ENCODE data around the gene CWC15.
"Not testable (repeated sequence)": the region's sequence is repeated elsewhere in the genome, so short reads cannot be mapped to it uniquely, and the experiment has no call there.

Gene CWC15

GRCh38 chr11:94948070-94948617 is 25.2 kb downstream of the CWC15 start:
- DNase-seq = no peak

DNA sequence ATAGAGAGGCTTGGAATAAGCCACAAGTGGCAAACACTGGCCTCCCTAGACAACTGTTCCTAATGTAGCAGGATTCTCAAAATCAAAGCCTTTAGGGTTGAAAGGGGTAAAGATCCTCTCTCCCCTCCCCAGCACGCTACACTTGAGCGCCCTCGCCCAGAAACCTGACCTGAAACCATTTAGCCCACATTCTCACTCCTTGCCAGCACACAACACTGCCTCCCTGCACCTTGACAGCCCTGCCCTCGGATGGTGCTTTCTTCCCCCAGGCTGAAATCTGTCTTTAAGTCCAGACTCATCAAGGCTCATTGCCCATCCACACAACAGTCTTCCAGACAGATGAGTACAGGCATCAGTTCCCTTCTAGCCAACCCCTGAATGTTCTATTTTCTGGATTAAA is 26.5 kb downstream of the CWC15 start:
- no peak for DNase-seq

DNA sequence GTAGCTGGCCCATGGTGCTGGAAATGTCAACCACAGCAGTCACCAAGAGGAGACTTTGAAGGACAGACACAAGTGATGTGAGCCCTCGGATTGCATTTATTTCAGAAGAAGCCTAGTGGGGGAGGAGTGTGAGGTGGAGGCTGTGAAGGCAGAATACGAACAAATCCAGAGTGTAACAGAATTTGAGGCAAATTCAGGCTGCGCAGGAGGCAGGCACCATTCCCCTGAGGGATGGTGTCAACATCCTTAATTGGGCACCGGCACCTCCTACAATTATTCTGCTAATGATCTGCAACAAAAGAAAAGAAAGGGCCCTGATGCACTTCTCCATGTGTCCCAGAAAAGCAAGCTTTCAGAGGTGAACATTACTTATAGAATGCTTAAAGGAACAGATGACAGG is 32.2 kb downstream of the CWC15 start:
- DNase-seq = peak; percentile 32

GRCh38 chr11:94939346-94939745 is 34.0 kb downstream of the CWC15 start:
- no peak for DNase-seq

GRCh38 chr11:94938095-94939055 is 35.0 kb downstream of the CWC15 start:
- DNase-seq = peak; percentile 53

GRCh38 chr11:94934846-94935245 is 38.5 kb downstream of the CWC15 start:
- DNase-seq = no peak

DNA sequence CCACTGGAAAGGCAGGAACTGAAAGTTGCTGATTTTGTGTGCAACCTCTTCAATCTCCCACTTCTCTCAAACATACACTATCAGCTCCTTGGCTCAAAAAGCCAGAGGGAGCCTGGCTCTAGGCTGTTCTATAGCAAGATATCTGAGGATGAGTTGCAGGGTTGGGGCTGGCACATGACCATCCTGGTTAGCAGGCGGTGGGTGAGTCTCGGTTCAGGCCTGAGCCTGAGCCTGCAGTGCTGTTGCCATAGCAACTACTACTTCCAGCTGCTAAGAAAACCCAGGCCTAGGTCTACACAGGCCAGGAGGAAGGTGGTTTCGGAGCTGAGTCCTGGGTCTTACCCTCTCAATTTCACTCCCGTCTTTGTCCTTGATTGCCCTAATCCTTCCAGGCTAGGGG is 39.0 kb downstream of the CWC15 start:
- peak; percentile 53 for DNase-seq

DNA sequence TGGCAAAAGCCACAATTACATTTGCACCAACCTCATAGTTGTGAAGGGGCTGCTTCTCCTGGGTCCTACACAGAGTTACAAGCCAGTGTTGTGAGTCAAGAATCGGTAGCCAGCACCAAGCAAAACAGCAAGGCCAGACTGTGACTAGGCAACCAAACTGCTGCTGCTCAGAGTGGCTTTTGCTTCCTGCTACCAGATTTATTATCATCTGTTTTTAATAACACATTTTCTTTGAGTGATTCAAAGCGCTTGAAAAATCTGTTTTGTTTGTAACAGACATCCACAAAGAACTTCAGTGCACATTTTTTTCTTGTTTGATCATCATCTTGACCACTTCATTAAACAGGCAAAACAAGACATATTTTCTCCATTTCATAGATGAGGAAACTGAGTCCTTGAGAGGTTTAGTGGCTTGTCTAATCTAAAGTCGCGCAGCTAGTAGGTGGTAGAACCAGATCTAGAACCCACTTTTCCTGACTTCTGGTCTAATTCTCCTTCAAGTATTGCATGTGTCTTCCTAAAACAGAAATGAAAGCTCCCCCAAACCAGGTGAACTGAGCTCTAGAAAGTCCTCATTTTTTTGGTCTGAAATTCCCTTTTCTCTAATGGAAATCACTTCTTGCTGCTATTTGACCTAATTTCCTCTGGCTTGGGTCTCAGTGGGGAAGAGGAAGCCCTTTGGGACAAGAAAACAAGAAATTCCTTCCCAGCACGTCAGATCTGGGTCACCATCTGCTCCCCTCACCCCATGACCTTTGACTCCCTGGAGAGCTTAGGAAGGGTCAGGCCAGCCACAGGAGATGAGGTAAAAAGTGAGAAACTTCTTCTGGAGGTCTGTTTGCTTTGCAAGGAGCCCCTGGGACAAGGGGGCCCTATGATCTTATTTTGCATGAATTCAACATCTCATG is 39.9 kb downstream of the CWC15 start:
- peak; percentile 63 for DNase-seq

- DNase-seq = peak; percentile 10
Observed at GRCh38 chr11:94932503-94932902, 40.9 kb downstream of the CWC15 start.

DNA sequence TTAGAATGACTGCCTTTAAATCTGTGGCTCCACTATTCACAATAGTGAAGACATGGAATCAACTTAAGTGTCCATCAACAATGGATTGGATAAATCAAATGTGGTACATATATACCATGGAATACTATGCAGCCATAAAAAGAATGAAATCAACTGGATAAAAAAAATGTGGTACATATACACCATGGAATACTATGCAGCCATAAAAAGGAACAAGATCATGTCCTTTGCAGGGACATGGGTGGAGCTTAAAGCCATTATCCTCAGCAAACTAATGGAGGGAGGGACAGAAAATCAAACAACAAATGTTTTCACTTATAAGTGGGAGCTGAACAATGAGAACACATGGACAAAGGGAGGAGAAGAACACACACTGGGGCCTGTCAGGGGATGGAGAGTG is 41.3 kb downstream of the CWC15 start:
- not testable (repeated sequence) for DNase-seq

DNA sequence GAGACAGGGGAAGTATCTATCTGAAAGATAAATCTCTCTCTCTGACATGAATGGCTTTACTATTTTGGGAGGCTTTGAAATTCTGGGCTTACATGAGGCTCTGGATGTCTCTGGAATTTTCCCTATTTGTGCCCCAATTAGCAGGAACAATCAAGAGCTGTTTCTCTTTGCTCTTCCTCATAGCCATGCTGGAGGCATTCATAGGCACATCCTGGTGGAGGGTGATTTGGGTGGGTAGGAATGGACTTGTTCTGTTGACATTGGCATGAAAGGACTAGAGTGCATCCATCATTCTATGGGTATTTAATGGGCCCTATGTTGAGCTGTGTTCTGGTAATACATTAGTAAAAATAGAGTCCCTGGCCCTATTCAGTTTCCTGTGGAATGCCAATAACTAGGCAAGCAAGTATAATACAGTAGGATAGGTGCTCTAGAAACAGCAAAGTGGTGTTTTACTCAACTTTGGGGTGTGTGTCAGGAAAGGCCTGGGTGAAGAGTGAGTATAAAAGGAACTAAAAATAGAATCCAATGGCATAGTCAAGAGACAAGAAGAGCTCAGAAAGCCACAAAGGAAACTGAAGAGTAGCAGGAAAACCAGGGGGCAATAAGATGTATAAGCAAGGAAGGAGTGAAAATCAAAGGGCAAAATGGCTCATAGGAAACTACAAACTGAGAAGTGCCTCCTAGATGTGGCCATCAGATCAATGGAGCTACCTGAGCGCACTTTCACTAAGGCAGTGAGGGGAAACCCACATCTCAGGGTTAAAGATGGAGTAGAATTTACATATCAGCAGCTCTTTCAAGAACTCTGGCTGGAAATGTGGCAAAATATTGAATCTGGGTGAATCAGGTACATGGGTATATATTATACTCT is 45.0 kb downstream of the CWC15 start:
- DNase-seq = peak; percentile 20

- DNase-seq = peak; percentile 79
Observed at GRCh38 chr11:94926698-94927237, 46.6 kb downstream of the CWC15 start.

DNA sequence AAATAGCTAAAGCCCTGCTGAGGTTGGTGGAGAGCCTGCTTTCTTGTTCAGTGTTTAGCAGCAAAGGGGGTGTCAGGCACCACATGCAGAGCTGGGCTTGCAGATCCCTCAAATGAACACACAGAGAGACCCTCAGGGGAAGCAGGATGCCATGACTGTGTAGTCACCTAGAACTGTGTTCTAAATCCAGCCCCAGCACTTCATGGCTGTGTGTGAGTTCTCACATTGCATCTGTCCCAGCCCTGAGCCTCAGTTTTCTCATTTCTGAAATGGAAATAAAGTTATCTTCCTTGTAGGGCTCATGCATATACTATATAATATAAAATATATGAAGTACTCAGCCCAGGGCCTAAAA is 47.1 kb downstream of the CWC15 start:
- no peak for DNase-seq

DNA sequence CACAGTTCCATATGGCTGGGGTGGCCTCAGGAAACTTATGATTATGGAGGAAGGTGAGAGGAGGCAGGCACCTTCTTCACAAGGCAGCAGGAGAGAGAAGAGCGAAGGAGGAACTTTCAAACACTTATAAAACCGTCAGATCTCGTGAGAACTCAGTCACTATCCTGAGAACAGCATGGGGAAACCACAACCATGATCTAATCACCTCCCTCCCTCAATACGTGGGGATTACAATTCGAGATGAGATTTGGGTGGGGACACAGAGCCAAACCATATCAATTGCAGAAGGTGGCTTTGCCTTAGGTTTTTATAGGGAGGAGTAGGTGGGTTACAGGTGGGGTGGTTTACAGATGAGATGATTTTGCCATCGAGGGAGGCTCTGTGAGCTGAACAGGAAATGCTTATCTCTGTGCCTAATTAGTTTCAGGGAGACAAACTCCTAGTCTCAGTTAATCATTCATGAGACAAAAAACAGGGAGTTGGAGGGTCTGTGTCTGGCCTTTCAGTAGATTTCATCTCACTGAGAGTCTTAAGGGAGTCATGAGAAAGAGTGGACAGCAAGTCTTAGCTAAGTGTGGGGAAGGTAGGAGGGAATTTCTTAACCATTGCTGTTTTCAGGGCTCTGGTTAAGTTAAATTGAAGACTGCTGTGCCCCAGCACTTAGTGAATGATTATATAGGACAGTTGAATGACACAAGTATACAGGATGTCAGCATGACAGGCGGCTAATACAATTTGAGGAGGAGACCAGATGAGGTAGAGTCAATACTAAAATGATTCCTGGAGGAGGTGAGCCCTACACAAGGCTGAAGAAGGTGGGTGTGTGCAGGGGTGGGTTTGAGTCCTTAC is 47.7 kb downstream of the CWC15 start:
- peak; percentile 33 for DNase-seq

- DNase-seq = peak; percentile 12
Observed at GRCh38 chr11:94924612-94925011, 48.7 kb downstream of the CWC15 start.

DNA sequence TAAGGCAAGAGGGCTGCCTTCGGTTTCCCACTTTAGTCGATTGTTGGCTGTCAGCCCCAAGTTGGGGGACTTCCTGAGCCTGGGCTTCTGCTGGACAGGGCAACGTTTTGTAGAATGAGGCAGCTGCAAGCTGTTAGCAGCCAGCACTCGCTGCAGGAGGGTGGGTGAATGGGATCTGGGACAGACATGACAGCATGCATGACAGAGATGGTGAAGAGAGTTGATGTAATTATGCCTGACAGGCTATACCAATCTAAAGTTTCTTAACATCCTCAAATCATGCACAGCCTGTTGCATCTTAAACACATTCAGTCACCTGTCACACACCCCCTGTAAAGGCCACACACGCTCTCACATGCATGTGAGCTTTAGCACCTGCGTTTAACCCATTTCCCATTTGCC is 49.2 kb downstream of the CWC15 start:
- peak; percentile 90 for DNase-seq

- DNase-seq = no peak
Observed at GRCh38 chr11:94923004-94923334, 50.4 kb downstream of the CWC15 start.

DNA sequence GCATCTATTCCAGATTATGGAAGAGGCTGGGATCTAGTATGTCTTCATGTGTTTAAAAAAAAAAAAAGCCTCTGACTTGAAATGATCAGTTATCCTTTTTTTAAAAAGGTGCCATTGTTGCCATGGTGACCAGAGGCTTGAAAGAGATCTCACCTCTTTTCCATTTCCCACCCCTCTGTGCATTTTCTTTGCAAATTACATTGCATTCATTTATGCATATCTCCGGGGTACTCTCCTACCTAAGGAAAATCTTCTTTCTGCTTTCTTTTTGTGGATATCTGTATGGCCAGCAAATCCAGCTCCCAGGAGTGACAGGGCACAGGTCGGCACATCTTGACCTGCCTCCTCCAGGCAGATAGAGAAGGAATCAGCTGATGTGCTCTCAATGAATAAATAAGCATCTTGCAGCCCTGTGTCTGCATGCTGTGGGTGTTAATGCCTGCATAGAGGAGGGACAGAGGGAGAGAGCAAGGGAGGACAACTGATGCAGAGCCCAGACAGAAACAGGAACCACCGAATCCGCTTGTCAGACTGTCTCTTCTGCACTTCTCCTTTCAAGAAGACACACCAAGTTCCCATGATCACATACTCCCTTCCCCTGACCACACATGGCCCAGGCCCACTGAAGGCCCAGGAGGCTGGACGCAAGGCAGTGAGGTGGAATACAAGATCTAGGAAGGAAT is 50.9 kb downstream of the CWC15 start:
- peak; percentile 66 for DNase-seq

GRCh38 chr11:94920311-94920710 is 53.0 kb downstream of the CWC15 start:
- no peak for DNase-seq

GRCh38 chr11:94913718-94914394 is 59.5 kb downstream of the CWC15 start:
- DNase-seq = not testable (repeated sequence)

Measured in eye (tissue), 1 donor.